Esophagus squamous epithelium (tissue), 5 donors: Measurements from ENCODE around the gene TIE1. TPM values are rescaled to one million over a fixed set of nuclear protein-coding genes. Genes with fewer than 3 reads are reported as not detected.
A peak's percentile ranks its signal among the peaks of the same experiment; 100 is the strongest.

Source experiments
- DNase-seq: peaks from one replicate; lab custom pipeline; 2025; lab: John Stamatoyannopoulos, UW
- H3K27ac ChIP-seq, 4 donors: fragments of 200-600 bp; sonication (generic); one replicate each; pipeline ENCODE4 v1.5.1; 2016 to 2019; ENCODE audit warnings: mild to moderate bottlenecking in 1 of 4
- H3K27me3 ChIP-seq, 4 donors: fragments of 200-600 bp; sonication (generic); 1 replicate in 3 of 4; 2 replicates in 1 of 4; pipeline versions ENCODE4 v1.5.1 to v1.6.0; 2017 to 2021; ENCODE audit warnings: antibody characterized with exemption in 1 of 4
- H3K36me3 ChIP-seq, 3 donors: fragments of 200-600 bp; sonication (generic); one replicate each; pipeline ENCODE4 v1.5.1; 2016 to 2019
- H3K4me1 ChIP-seq, 3 donors: fragments of 200-600 bp; sonication (generic); one replicate each; pipeline ENCODE4 v1.5.1; 2017 to 2019
- H3K4me3 ChIP-seq, 4 donors: fragments of 200-600 bp; sonication (generic); 1 replicate in 3 of 4; 2 replicates in 1 of 4; pipeline ENCODE4 v1.5.1; 2016 to 2019; ENCODE audit warnings: mild to moderate bottlenecking in 2 of 4, moderate library complexity in 1 of 4
- H3K9me3 ChIP-seq, 3 donors: fragments of 200-600 bp; sonication (generic); one replicate each; pipeline ENCODE4 v1.5.1; 2016 to 2019
- CTCF ChIP-seq, 6 experiments: fragments of 450-650 bp in 4 of 6; fragments of 200-600 bp in 2 of 6; sonication (generic) in 2 of 6; IDR thresholded peaks; one replicate each; pipeline ENCODE4 v1.5.1; 2016 to 2019; ENCODE audit warnings: antibody characterized with exemption in 6 of 6, mild to moderate bottlenecking in 4 of 6, moderate library complexity in 4 of 6
- POLR2A ChIP-seq, 4 donors: fragments of 450-650 bp; IDR thresholded peaks; one replicate each; pipeline ENCODE4 v1.6.1; 2017; ENCODE audit warnings: antibody characterized with exemption in 4 of 4, mild to moderate bottlenecking in 4 of 4, moderate library complexity in 3 of 4
- WGBS, 2 donors: methylation state at CpG; one replicate each; pipeline ENCODE4 v1.1.5; 2018; 5-methylcytosine and 5-hydroxymethylcytosine counted together
- intact Hi-C: fragments of 100-400 bp; cut with DNase I; formaldehyde crosslinking; loops from one replicate; pipeline ENCODE4 v1.15.0; 2022
- total RNA-seq, 4 donors: library from RNA; depleted of rRNA; stranded (reverse); fragments of >200 nt; gene quantifications; one replicate each; pipeline ENCODE4 v1.1.0, GENCODE V29; 2016
- donor health status: DM: yes; HTN: yes; CAD: no.

The TIE1 gene
- total RNA-seq, 4 donors from 2014 or later: 3.1 to 16.6 (median 5.9) TPM

- WGBS, 2 donors: 27 to 33% methylated on average over 8 to 11 of the region's 11 CpGs
- Histone ChIP-seq H3K4me1 (peaks cover 15 to 46% (median 18%) of the 10 kb centered on the region in 3 donors), H3K36me3 (peaks cover 21 to 45% (median 27%) of the 10 kb centered on the region in 3 donors), H3K27me3 (no peaks in the 10 kb centered on the region), H3K27ac (peak overlapping the region; percentile 95 to 98 (median 96)), H3K9me3 (no peaks in the 10 kb centered on the region), H3K4me3 (peak overlapping the region; percentile 49 to 83 (median 68))
- TF ChIP-seq POLR2A (IDR thresholded peaks at IDR 0.05): no peak
- TF ChIP-seq CTCF (IDR thresholded peaks at IDR 0.05): no peak
- no peak for DNase-seq
- intact Hi-C loops: no loop called here
Measured at GRCh38 chr1:43359696-43360095, 58.9 kb downstream of the TIE1 start.

- intact Hi-C loops: no loop called here
Measured at GRCh38 chr1:43360616-43361015, 59.8 kb downstream of the TIE1 start.

GRCh38 chr1:43363283-43363934, 62.6 kb downstream of the TIE1 start:
- no peak for TF ChIP-seq CTCF (IDR thresholded peaks at IDR 0.05)
- no peak for TF ChIP-seq POLR2A (IDR thresholded peaks at IDR 0.05)
- no peak for DNase-seq
- WGBS, 2 donors: 56 to 69% methylated on average over 5 to 6 of the region's 9 CpGs
- Histone ChIP-seq H3K27ac (peak overlapping the region in 2 of 4 donors; percentile 13 to 16), H3K27me3 (no peaks in the 10 kb centered on the region), H3K36me3 (peaks cover 30 to 55% (median 33%) of the 10 kb centered on the region in 3 donors), H3K9me3 (no peaks in the 10 kb centered on the region), H3K4me3 (no peak overlapping the region), H3K4me1 (peaks cover 26 to 66% (median 32%) of the 10 kb centered on the region in 3 donors)
- intact Hi-C loops: no loop called here

More at GRCh38 chr1:43360616-43361015, 59.8 kb downstream of the TIE1 start:
- Histone ChIP-seq H3K27me3 (no peaks in the 10 kb centered on the region), H3K4me3 (no peak overlapping the region), H3K36me3 (peaks cover 30 to 54% (median 33%) of the 10 kb centered on the region in 3 donors), H3K27ac (no peak overlapping the region), H3K9me3 (no peaks in the 10 kb centered on the region), H3K4me1 (peaks cover 15 to 55% (median 26%) of the 10 kb centered on the region in 3 donors)
- DNase-seq: no peak
- 54 to 55% methylated on average over 3 of the region's 4 CpGs for WGBS, 2 donors
- TF ChIP-seq POLR2A (IDR thresholded peaks at IDR 0.05) (no peak), CTCF (IDR thresholded peaks at IDR 0.05) (no peak)

GRCh38 chr1:43363935-43364525, 63.2 kb downstream of the TIE1 start:
- H3K9me3 ChIP-seq: no peaks in the 10 kb centered on the region
- TF ChIP-seq POLR2A (IDR thresholded peaks at IDR 0.05) (no peak), CTCF (IDR thresholded peaks at IDR 0.05) (no peak)
- no peak overlapping the region for H3K4me3 ChIP-seq
- intact Hi-C loops: no loop called here
- no peaks in the 10 kb centered on the region for H3K27me3 ChIP-seq
- H3K27ac ChIP-seq: peak overlapping the region in 2 of 4 donors; percentile 13 to 16
- peaks cover 27 to 69% (median 36%) of the 10 kb centered on the region in 3 donors for H3K4me1 ChIP-seq
- peaks cover 30 to 55% (median 33%) of the 10 kb centered on the region in 3 donors for H3K36me3 ChIP-seq
- DNase-seq: no peak
- WGBS, 2 donors: 66 to 80% methylated on average over 3 to 5 of the region's 5 CpGs

- DNase-seq: no peak
- Histone ChIP-seq H3K27ac (peak overlapping the region; percentile 94 to 99 (median 97)), H3K9me3 (no peaks in the 10 kb centered on the region), H3K27me3 (no peaks in the 10 kb centered on the region), H3K36me3 (peaks cover 30 to 51% (median 33%) of the 10 kb centered on the region in 3 donors), H3K4me3 (peak overlapping the region; percentile 70 to 86 (median 85)), H3K4me1 (peaks cover 18 to 60% (median 28%) of the 10 kb centered on the region in 3 donors)
- intact Hi-C loops: no loop called here
- no peak for TF ChIP-seq POLR2A (IDR thresholded peaks at IDR 0.05)
- no peak for TF ChIP-seq CTCF (IDR thresholded peaks at IDR 0.05)
- 75 to 86% methylated on average over 2 of the region's 2 CpGs for WGBS, 2 donors
Measured at GRCh38 chr1:43365678-43366077, 64.9 kb downstream of the TIE1 start.
